ENCODE results near the gene POU2F3. TPM values are rescaled to one million over a fixed set of nuclear protein-coding genes. Genes with fewer than 3 reads are reported as not detected.

The POU2F3 gene
- total and polyA plus RNA-seq, 11 donors, result 0.15 TPM; not detected in 10

GRCh38 chr11:120280600-120281051 lies 40.7 kb downstream of the POU2F3 start:
- ATAC-seq (peak in 3 of 4 donors; percentile 39 to 65 (median 41)), DNase-seq (no peak)
- WGBS, 4 donors, result 53 to 66% (median 56%) methylated on average over 3 to 5 of the region's 5 CpGs
- H3K4me1 ChIP-seq, result peaks cover 0 to 13% (median 2%) of the 10 kb centered on the region in 12 donors
- H3K27me3 ChIP-seq, result no peaks in the 10 kb centered on the region
- H3K4me3 ChIP-seq, result no peak overlapping the region
- no peaks in the 10 kb centered on the region for H3K36me3 ChIP-seq
- TF ChIP-seq CTCF (IDR thresholded peaks at IDR 0.05), result no peak
- no peak for TF ChIP-seq POLR2A (IDR thresholded peaks at IDR 0.05)
- intact Hi-C loops (cut with DNase I), result no loop called here
- H3K27ac ChIP-seq, result peak overlapping the region in 3 of 12 donors; percentile 25 to 44 (median 28)
- no peaks in the 10 kb centered on the region for H3K9me3 ChIP-seq

GRCh38 chr11:120281143-120281795 lies 41.3 kb downstream of the POU2F3 start:
- no peak for DNase-seq
- Histone ChIP-seq H3K27me3 (no peaks in the 10 kb centered on the region), H3K9me3 (no peaks in the 10 kb centered on the region), H3K4me1 (peaks cover 0 to 13% (median 2%) of the 10 kb centered on the region in 12 donors), H3K4me3 (no peak overlapping the region), H3K27ac (peak overlapping the region in 3 of 12 donors; percentile 25 to 44 (median 28)), H3K36me3 (no peaks in the 10 kb centered on the region)
- 25 to 43% (median 29%) methylated on average over 7 of the region's 7 CpGs for WGBS, 4 donors
- no peak for TF ChIP-seq CTCF (IDR thresholded peaks at IDR 0.05)
- TF ChIP-seq POLR2A (IDR thresholded peaks at IDR 0.05), result no peak
- ATAC-seq, result peak in 3 of 4 donors; percentile 16 to 45 (median 42)
- intact Hi-C loops (cut with DNase I), result no loop called here

- H3K9me3 ChIP-seq, result no peaks in the 10 kb centered on the region
- TF ChIP-seq CTCF (IDR thresholded peaks at IDR 0.05) (no peak), POLR2A (IDR thresholded peaks at IDR 0.05) (no peak)
- peaks cover 0 to 13% (median 2%) of the 10 kb centered on the region in 12 donors for H3K4me1 ChIP-seq
- no peak overlapping the region for H3K27ac ChIP-seq
- intact Hi-C loops (cut with DNase I), result no loop called here
- no peaks in the 10 kb centered on the region for H3K36me3 ChIP-seq
- H3K4me3 ChIP-seq, result no peak overlapping the region
- no peak for DNase-seq
- no peaks in the 10 kb centered on the region for H3K27me3 ChIP-seq
- ATAC-seq, result no peak
- 75 to 83% (median 78%) methylated on average over 2 of the region's 2 CpGs for WGBS, 4 donors
Measured at GRCh38 chr11:120283124-120283523, 43.2 kb downstream of the POU2F3 start.

GRCh38 chr11:120284272-120284671 lies 44.3 kb downstream of the POU2F3 start:
- H3K4me3 ChIP-seq, result no peak overlapping the region
- no peak for ATAC-seq
- peaks cover 0 to 13% (median 2%) of the 10 kb centered on the region in 12 donors for H3K4me1 ChIP-seq
- no peak for DNase-seq
- intact Hi-C loops (cut with DNase I), result no loop called here
- H3K9me3 ChIP-seq, result no peaks in the 10 kb centered on the region
- no peak overlapping the region for H3K27ac ChIP-seq
- WGBS, 4 donors, result 89 to 96% (median 92%) methylated on average over 6 of the region's 6 CpGs
- no peaks in the 10 kb centered on the region for H3K27me3 ChIP-seq
- no peaks in the 10 kb centered on the region for H3K36me3 ChIP-seq
- no peak for TF ChIP-seq CTCF (IDR thresholded peaks at IDR 0.05)
- TF ChIP-seq POLR2A (IDR thresholded peaks at IDR 0.05), result no peak

Measured in heart left ventricle (tissue), 16 donors.